Stimulated activated CD4-positive, alpha-beta T cell treated with anti-CD3 and anti-CD28 coated beads, Interleukin-1b, Interleukin-23, amount 100 ng/mL, for 4 hours (primary cell): ENCODE measurements around the gene LCE7A.

Experiments
- DNase-seq, 2 donors: peaks; one replicate each; pipeline ENCODE4 v3.0.0-alpha.2; 2020; ENCODE audit warnings: low read depth in 2 of 2

LCE7A gene, protein sequence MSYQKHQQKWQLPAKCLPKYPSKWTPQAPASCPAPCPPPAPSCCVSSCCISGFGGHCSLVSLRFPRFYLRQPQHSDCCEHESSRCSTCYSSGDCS

DNA sequence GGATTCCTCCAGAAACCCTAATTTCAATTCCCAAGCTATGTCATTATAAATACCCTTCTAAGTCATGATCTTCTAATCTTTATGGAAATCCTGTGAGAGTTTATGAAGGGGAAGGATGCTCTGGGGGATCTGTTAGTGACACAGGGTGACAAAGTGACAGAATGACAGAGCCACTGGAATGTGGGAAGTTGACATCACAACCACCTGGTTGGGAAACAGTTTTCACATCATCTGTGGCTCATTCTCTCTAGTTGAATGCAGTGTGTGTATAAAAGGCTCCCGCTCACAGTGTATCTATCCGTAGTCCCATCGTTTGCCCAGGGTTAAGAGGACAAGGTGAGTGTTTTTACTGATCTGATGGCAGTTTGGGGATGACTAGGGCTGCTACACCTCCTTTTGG, at the start of gene LCE7A:
LCE7A (plus strand) TSS at position 301 of the 400 bp plus-strand sequence. CDS start 702 bp downstream, outside the sequence.
- DNase-seq, result no peak

DNA sequence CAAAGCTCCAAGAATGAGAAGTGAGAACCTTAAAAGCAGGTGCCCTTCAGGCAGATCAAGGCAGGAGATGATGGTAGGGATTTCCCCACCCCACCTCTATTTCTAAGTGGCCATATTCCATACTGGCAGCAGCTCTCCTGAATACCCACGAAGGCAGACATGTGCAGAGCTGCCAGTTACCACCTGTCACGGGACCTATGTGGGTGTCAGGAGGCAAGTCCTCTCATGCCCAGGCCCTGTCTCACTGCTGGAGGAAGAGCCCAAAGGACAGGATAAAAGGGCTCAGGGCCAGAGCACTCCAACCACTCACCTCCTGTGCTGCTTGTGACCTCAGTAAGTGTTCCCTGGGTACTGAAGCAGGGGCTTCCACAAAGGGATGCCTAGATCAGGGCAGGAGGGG, 48.7 kb upstream of the LCE7A start:
- DNase-seq, result no peak

DNA sequence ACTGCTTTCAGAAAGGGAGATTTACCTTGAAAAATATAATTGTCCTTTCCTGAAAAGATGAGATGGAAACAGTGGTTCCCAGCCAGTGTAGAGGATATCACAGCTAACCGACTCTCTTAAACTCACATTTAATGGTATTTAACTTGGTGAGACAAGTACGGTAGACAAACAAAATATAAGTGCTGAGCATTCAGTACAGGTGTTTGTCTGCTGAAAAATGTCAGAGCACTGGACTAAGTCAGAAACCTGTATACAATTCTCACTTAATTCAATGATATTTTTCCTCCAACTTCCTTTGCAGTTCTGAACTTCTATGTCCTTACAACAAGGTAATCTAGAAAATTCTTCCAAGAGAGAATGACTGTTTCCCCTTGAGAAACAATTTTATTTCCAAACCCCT, 48.1 kb upstream of the LCE7A start, which contains the start of gene LCE1B:
LCE1B (plus strand) TSS at position 301 of the 400 bp plus-strand sequence. CDS start 476 bp downstream, outside the sequence.
- DNase-seq, result no peak

DNA sequence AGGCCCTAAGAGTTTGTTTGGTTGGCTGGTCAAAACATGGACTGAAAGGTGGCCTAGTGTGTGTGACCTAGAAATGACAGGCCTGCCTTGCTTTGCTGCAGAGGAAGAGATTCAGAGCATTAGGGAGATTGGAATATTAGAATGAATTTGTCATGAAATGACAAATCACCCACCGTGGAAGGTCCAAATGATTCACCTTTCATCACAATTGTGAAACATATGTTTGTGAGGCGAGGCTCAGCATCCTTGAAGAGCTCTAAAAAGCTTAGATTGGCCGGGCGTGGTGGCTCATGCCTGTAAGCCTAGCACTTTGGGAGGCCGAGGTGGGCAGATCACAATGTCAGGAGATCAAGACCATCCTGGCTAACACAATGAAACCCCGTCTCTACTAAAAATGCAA, 42.5 kb upstream of the LCE7A start:
- no peak for DNase-seq

DNA sequence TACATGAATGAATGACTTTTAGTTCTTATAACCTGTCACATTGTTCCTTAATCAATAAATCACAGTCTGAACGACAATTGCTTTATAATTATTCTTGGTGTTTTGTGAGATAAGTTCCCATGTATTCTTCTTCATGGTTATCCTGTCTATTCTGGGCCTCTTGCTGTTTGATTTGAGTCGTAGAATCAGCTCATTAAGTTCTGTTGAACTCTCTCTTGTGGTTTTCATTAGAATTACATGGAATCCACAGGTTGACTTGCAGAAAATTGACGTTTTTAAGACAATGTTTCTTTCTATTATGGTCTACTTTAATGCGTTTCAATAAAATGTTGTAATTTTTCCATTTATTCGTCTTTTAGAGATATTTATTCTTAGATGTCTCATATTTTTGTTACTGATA, 36.5 kb upstream of the LCE7A start:
- DNase-seq, result no peak

DNA sequence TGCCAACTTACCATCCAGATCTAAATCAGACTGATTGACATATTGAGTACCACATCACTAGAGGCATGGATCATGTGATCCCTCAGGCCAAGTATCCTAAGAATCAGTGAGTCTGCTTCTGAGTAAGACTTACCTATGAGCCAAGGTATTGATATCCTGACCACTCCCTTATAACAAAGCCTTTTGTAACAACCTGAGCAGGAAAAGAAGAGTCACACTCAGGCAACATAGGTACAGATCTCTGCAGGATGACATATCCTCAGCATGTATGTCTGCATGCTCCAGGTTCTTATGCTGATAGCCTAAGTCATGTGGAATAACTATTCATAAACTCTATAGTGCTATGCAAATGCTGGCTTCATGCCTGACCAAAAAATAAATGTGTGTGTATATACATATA, 34.8 kb upstream of the LCE7A start:
- DNase-seq, result no peak

DNA sequence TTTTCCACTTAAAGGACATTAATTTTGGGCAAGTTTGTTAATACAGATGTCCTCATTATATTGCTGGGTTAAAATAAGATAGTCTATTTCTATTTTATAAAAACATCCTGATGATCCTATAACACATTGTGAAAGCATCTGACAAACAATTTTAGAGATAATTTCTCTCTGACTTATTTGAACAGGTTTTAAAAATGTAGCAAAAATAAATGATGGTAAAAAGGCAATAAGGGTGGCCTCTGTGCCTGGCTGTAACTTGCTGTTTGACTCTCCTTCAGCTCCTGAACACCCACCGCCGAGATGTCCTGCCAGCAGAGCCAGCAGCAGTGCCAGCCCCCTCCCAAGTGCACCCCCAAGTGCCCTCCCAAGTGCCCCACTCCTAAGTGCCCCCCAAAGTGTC, 32.6 kb upstream of the LCE7A start, which contains the start of gene LCE1A:
LCE1A (plus strand) TSS at position 301 of the 400 bp plus-strand sequence; CDS start at position 301, 0 bp downstream.
- DNase-seq, result no peak

DNA sequence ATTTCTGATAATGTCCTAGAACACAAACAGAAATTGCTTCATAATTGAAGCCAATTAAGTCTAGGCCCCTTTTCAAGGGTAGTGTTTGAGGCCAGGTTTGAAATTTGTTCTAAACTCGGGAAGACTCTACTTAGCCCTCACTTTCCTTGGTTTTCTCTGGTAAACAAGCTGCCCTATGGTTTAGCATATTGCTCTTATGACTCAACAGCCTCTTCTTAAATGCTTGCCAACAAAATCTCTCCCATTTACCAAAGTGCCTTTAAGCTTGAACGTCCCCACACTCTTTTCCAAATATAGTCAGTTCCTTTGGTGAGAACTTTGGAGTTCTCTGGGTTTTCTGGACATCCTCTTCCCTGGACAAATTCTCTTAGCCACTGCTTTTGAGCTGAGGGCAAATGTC, 22.9 kb upstream of the LCE7A start:
- no peak for DNase-seq

DNA sequence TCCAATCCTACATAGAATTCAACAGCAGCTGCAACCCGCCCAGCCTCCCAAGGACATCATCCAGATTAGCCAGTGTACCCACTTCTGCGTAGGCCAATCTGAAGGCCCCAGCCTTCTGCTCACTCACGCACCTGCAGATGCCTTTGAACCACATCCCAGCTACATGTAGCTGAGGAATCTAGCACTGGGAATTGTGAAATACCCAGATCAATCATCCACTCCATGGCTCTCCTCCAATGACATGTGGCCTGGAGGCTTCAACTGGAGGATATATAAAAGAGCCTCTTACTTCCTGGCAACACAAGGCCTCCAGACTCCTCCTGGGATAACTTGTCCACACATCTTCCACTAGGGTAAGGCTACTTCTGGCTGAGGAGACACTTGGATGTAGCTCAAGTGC, 17.2 kb upstream of the LCE7A start, which contains the start of gene LCE6A:
LCE6A (plus strand) TSS at position 301 of the 400 bp plus-strand sequence. CDS start 665 bp downstream, outside the sequence.
- DNase-seq, result no peak

DNA sequence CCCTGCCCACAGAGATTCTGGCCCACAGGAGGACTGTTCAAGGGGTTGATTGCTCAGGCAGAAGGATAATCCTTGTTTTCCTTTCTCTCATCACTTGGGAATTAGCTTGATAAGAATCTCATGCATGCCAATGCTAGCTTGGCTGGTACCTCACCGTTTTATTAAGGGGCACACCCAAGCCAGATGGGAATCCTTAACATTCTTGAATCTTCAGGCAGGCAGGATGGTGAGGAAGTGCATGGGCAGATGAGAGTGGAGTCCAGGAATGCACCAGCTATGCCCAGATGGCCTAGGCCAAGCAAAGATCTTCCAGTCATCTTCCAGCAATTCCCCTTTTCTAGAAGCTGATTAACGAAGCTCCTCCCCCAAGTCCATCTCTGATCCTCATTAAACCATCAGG, 4.1 kb upstream of the LCE7A start:
- no peak for DNase-seq

DNA sequence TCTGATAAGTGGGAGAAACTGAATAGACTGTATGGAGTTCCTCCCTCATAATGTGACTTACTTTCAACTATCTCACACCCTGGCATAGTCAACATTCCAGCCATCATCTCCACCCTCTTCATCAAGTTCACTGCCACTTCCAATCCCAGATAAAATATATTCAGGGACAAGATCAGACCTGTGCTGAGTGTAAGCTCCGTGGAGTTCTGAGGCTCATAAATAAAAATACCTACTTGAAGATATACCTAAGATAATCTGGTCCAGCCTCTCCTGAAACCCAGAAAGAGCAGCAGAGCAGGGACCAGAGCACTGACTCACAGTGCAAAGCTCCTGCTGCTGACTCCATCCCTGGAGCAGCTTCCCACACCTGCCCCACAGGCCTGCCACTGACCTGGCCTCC, 1.7 kb upstream of the LCE7A start:
- DNase-seq, result no peak

DNA sequence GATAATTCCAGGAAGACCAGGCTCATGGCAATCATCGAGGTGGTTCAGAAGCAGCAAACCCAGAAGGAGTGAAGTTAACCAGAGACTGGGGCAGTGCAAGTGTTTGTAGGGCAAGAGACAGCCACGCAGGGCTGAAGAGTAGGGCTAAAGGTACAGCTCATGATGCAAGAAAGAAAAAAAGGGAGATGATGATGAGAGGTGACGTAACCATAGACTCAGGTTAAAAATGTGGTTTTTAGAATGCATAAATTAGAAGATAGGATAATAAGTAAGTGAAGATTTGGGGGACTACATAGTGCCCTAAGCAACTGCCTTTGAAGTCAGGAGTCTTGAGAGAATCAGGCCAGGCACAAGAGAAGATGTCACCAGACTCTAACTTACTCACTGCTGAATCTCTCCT, 333 bp downstream of the LCE7A start:
- no peak for DNase-seq

DNA sequence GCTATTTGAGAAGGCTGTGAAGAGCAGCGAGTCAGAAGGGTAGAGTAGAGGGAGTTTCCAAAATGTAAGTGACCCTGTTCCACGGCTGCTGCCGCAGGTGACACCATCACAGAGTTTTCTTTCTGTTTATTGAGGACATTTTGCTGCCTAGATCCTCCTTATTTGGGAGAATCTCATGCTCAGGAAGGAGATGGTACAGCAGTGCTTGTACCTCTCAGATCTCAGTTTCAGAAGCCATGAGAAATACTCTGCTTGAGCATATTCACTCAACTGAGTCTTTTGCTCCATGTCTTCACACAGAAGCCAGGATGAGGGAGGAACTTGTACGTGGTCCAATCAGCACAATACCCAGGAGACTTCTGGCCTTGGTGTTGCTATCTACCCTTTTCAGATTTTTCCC, 1.6 kb downstream of the LCE7A start:
- no peak for DNase-seq

DNA sequence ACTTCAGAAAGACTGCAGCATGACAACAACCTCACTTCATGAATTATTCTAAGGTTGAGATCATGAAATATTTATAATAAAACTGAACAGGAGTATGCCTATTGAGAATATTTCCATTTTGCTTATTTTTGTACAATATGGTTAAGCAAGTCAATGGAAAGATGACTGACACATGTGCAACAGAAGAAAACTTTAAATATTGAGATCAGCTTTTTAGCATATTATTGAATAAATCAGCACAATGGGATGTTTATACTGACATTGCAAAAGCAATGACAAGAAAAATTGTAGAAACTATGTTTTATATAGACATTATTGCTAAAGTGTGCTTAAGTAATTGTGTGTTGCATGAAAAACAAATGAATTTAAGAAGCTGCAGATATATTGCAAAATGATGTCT, 4.6 kb downstream of the LCE7A start:
- DNase-seq, result no peak

DNA sequence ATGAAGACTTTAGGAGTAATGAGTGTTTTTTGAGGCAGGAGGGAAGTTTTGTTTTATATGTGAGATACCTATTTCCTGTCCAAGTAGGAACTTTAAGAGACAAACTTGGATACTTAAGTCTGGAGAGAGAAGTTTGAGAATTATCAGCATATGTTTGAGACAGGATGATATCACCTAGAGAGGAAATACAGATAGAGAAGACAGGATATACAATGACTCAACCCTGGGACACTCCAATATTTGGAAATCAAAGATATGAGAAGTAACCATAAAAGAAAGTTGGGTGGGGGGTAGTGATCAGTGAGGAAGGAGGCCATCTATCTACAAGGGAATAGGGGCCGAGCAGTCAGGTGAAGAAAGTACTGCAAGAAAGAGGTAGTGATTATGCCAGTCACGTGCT, 6.5 kb downstream of the LCE7A start:
- no peak for DNase-seq

DNA sequence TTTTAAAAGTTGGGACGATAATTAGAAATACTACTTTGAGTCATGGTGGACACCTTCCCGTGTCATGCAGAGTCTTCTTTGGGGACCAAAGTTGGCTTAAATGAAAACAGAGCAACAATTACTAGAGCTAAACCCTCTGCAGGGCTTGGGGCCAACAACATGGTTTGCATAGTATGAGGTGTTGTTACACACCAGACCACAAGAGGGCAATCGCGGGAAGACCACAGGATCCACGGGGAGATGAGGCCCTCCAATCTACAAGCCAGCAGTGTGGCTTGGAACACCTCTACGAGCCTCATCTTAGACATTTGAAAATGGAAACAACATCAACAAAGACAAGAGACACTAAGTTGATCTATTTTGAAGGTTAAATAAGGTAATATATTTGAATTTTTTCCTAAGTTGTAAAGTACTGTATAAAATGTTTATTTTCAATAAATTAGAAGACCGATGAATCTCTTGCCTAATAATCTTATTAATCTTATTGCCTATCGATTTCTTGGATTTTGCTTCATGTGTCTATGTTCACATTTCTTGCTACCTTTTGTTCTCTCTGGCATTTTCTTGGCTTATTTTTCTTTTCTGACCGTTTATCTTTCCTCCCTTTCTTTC, 10.1 kb downstream of the LCE7A start:
- peak; percentile 19 to 34 for DNase-seq

DNA sequence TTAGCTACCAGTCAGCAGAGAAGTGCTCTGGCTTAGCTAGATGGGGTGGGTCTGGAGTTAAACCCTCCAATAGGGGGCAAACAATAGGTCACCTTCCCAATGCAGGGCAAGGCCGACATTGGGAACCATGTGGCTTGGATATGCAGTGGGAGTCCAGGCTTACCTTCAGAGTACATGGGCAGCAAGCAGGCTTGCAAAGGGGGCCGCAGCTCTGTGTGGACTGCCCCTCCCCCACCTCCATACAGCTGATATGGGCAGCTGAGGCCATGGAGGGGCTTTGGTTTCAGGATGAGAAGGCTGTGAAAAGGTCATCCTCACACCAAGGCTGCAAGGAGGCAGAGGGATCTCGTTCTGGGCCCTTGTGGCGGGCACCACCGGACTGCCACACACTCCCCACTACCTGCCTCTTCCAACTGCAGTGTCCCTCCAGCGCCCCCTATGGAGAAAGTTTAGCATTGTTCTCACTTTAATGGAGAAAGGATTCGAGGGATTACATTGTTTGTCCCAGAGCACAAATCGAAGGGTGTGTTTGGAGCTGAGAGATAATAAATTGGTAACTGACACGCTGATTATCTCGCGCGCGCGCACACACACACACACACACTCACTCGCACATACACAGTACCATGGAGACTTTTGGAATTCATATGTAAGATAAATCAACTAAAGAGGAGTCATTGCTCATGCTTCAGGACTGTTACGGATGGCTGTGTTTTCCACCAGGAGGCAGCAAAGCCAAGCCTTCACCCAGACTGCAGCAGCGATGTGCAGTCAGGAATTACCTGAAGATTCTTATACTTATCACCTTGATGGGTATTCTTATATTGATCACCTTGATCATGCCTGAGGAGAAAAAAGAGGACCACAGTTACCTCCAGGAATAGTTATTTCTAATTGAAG, 11.3 kb downstream of the LCE7A start:
- no peak for DNase-seq

DNA sequence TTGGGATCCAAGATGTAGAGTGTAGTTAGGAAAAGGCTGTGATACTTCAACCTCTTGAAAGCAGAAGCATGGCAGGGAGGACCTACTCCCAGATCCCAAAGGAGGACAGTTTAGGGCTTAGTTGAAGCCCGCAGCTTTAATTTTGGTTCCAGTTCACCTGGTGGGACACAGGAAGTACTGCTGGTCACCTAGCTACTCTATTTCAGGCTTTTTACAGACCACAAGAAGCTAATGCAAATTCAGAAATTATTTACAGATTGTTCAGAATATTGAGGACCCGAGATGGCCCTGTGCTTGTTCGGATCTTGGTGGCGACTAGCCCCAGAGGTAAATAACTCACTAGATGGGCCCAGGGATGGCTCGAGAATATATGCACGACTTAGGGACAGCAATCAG, 11.9 kb downstream of the LCE7A start:
- no peak for DNase-seq

DNA sequence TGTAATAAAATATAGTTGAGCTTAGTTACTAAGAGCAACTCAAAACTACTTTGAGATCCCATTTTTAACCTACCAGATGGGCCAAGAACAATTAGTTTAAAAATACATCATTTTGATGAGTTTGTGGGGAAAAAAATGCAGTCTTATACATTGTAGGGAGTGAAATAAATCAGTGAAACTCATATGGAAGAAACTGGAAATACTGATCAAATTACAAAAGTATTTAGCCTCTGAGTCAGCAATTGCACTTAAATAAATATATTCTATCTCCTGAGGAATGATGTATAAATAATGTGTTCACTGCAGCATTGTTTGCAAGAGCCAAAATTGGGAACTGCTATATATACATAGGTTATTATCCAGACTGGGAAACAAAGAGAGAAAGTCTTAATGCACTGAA, 13.7 kb downstream of the LCE7A start:
- no peak for DNase-seq

DNA sequence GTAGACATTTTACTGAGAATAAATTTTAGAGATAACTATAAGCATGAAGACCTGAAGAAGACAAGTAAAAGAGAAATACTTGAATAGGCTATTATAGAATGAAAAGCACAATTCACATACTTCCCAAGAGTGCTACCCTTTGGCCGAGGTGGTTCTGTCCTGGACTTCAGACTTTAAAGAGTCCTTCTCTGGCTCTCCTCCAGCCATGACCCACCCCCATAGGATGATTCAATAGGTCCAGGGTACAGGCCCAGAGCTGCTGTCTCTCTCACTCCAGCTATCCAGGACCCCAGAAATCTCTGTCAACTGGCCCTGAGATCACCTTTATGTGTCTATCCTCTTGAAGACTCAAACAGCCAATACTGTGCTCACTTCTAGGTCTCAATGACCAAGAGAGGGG, 17.0 kb downstream of the LCE7A start:
- DNase-seq, result no peak

DNA sequence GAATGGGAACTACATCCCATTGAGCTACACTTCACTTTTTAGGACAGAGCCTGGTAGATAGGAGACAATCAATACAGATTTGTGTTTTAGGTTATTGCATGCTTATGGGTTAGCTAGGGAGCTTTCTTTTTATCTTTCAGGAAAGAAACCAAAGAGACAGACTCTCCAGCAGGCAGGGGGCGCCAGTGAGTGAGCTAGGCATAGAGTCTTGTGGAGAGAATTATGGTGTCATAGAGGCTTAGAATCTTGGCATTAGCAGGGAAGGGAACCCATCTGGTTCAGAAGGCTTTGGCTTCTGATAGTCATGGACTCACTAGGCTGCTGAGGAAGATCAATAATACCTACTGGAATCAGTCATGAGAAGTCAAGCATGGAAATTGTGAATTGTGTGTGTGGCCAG, 18.2 kb downstream of the LCE7A start, which contains the start of gene SMCP:
SMCP (plus strand) TSS at position 281 of the 400 bp plus-strand sequence. CDS start 6,101 bp downstream, outside the sequence.
- peak in 1 of 2 donors; percentile 5 for DNase-seq

DNA sequence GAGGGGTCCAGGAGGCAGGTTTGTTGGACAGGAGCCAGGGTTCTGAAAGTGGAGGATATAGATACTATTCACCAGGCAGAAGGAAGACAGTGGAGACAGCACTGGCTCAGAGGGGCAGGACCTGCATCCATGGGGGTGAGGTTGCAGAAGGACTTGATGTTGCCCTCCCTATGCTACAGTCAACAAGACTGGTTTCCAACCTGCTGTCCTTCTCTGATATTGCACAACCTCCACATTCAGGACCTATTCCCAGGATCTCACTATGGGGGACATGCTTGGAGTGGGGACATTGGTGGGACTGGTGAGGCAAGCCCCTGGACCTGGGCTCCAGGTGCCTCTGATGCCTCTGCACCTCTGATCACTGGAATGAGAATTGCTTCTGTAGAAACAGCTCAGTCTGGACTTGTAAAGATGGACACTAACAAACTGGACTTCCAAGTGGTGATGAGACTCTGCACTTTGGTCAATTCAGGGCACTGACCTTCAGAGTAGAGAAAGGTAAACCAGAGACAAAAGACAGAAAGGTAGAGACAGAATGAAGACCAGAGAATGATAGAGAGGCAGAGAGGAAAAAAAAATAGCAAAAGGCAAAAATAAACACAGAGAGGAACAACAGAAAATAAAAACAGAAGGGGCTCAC, 19.9 kb downstream of the LCE7A start:
- no peak for DNase-seq
